Fibroblast of villous mesenchyme (primary cell): ENCODE results near the gene TCP11. TPM values are rescaled to one million over a fixed set of nuclear protein-coding genes. Genes with fewer than 3 reads are reported as not detected.
"Not testable (repeated sequence)": the region's sequence is repeated elsewhere in the genome, so short reads cannot be mapped to it uniquely, and the experiment has no call there.

Experiments
- DNase-seq: peaks from one replicate; pipeline ENCODE4 v3.0.0-alpha.2; 2010; ENCODE audit warnings: low read depth
- H3K4me3 ChIP-seq: 2 replicates; pipeline ENCODE4 v1.5.1; 2011; ENCODE audit warnings: low read depth, mild to moderate bottlenecking, low read length
- CTCF ChIP-seq: IDR thresholded peaks from 2 replicates; pipeline ENCODE4 v1.5.1; 2012; ENCODE audit warnings: low read depth, mild to moderate bottlenecking, low read length; ENCODE audit not compliant: insufficient read depth
- total RNA-seq: library from RNA; depleted of rRNA; stranded (reverse); fragments of >200 nt; gene quantifications from 2 replicates; pipeline ENCODE4 v1.2.3, GENCODE V29; 2012

TCP11 gene
- total RNA-seq, 1 donor: not detected

- TF ChIP-seq CTCF: no peak
- no peak overlapping the region for H3K4me3 ChIP-seq
- DNase-seq: no peak
These were observed 13.1 kb downstream of the TCP11 start for GRCh38 chr6:35128042-35128441.

GRCh38 chr6:35124356-35124755 is 16.8 kb downstream of the TCP11 start:
- TF ChIP-seq CTCF: no peak
- no peak overlapping the region for H3K4me3 ChIP-seq
- no peak for DNase-seq

- DNase-seq: no peak
- TF ChIP-seq CTCF: no peak
- no peak overlapping the region for H3K4me3 ChIP-seq
These were observed 20.4 kb downstream of the TCP11 start for GRCh38 chr6:35120746-35121145.

- no peak for DNase-seq
- no peak overlapping the region for H3K4me3 ChIP-seq
- TF ChIP-seq CTCF: no peak
These were observed 32.7 kb downstream of the TCP11 start for GRCh38 chr6:35108309-35108885.

GRCh38 chr6:35107761-35108160 is 33.4 kb downstream of the TCP11 start:
- not testable (repeated sequence) for DNase-seq, H3K4me3 ChIP-seq

- not testable (repeated sequence) for H3K4me3 ChIP-seq, DNase-seq
These were observed 33.9 kb downstream of the TCP11 start for GRCh38 chr6:35107208-35107607.

- H3K4me3 ChIP-seq, DNase-seq: not testable (repeated sequence)
These were observed 35.1 kb downstream of the TCP11 start for GRCh38 chr6:35106061-35106460.

GRCh38 chr6:35105078-35105477 is 36.1 kb downstream of the TCP11 start:
- no peak for DNase-seq
- H3K4me3 ChIP-seq: no peak overlapping the region
- TF ChIP-seq CTCF: no peak

- DNase-seq: no peak
- TF ChIP-seq CTCF: no peak
These were observed 42.0 kb downstream of the TCP11 start for GRCh38 chr6:35099116-35099515.

More at GRCh38 chr6:35099116-35099515, 42.0 kb downstream of the TCP11 start:
- no peak overlapping the region for H3K4me3 ChIP-seq
